GM12873 (cell line): Measurements from ENCODE around the gene HDAC3.

Experiments used
- CTCF ChIP-seq: IDR thresholded peaks from 2 replicates; pipeline ENCODE4 v1.5.1; 2012; ENCODE audit warnings: low read depth, mild to moderate bottlenecking, moderate library complexity, low read length, control low read depth; ENCODE audit not compliant: insufficient read depth; ENCODE audit errors: missing control alignments

The HDAC3 gene

GRCh38 chr5:141638771-141639170, 2.1 kb upstream of the HDAC3 start:
- TF ChIP-seq CTCF, result no peak

- peak; percentile 68 for TF ChIP-seq CTCF
These were observed 1.2 kb upstream of the HDAC3 start for GRCh38 chr5:141637767-141638419.

GRCh38 chr5:141637123-141637766, 596 bp upstream of the HDAC3 start:
- TF ChIP-seq CTCF, result no peak

DNA sequence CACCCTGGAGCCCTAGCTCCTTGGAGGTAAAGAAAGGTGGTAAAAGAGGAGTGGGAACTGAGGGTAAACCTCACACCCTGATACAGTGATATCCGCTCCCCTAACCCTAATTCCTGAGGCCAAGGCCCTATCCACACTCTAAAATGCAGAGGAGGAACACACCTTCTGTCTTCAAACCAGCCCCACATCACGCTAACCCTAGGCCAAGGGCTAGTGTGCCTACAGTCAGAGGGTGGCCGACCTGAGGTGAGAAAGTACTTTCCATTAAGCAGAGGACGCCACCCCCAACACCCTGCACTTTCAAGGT, 590 bp downstream of the HDAC3 start:
- TF ChIP-seq CTCF, result no peak

DNA sequence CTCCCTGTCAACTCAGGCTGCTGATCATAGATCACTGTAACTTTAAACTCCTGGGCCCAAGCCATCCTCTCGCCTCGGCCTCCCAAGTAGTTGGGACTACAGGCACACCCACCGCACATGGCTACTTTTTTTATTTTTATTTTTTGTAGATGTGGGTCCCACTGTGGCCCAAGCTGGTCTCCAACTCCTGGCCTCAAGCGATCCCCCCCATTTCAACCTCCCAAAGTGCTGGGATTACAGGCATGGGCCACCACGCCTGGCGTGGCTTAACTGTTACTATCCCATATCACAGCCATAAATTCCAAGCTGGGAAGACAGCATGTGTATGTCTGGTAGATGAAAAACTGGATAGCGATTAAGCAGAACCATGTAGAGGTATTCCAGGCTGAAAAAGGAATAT, 1.0 kb downstream of the HDAC3 start:
- no peak for TF ChIP-seq CTCF

DNA sequence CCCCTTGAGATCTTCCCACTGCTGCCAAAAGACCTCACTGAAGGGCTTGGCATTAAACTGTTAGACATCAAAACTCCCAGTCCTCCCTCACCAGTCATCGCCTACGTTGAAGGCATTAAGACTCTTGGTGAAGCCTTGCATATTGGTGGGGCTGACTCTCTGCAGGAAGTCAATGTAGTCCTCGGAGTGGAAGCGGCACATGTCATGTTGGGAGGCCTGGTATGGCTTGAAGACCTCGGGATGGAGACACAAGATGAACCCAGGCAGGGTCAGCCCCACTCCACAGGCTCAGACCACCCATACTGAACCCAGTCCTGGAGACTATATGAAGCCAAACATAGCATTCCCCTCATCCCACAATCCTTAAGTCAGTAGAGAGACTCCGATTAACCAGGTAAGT, 1.9 kb downstream of the HDAC3 start:
- TF ChIP-seq CTCF, result no peak

GRCh38 chr5:141633871-141634561, 2.6 kb downstream of the HDAC3 start:
- no peak for TF ChIP-seq CTCF
